ENCODE measurements around the gene MAFF. TPM values are rescaled to one million over a fixed set of nuclear protein-coding genes. Genes with fewer than 3 reads are reported as not detected.
A peak's percentile ranks its signal among the peaks of the same experiment; 100 is the strongest.

MAFF gene
- total and polyA plus RNA-seq, 4 donors: 30.0 to 57.8 (median 40.1) TPM

- ATAC-seq (ENCODE audit: insufficient read depth, low FRiP score) (no peak), DNase-seq (no peak)
- Histone ChIP-seq H3K4me3 (no peak overlapping the region), H3K36me3 (ENCODE audit: control insufficient read depth in 4 of 4, insufficient read depth in 4 of 4, low read length in 4 of 4) (peaks cover 0 to 3% (median 0%) of the 10 kb centered on the region in 4 donors), H3K27me3 (ENCODE audit: control insufficient read depth in 3 of 3, insufficient read depth in 3 of 3, low read length in 2 of 3) (no peaks in the 10 kb centered on the region), H3K27ac (ENCODE audit: low read depth in 1 of 2, low read length in 1 of 2) (no peak overlapping the region), H3K9me3 (ENCODE audit: control insufficient read depth in 4 of 4, insufficient read depth in 3 of 4, low read length in 3 of 4) (no peaks in the 10 kb centered on the region), H3K9ac (ENCODE audit: insufficient read depth in 1 of 2, low read length in 2 of 2) (no peak overlapping the region), H3K4me1 (ENCODE audit: control insufficient read depth in 5 of 5, insufficient read depth in 5 of 5, low read length in 5 of 5) (peaks cover 6 to 45% (median 15%) of the 10 kb centered on the region in 5 donors)
- no peak for TF ChIP-seq CTCF (IDR thresholded peaks at IDR 0.05; ENCODE audit: control extremely low read depth, extremely low read depth)
- 82 to 98% methylated on average over 2 of the region's 2 CpGs for WGBS, 2 donors
Measured at GRCh38 chr22:38255697-38256096, 53.9 kb downstream of the MAFF start.

- Histone ChIP-seq H3K27me3 (ENCODE audit: control insufficient read depth in 3 of 3, insufficient read depth in 3 of 3, low read length in 2 of 3) (no peaks in the 10 kb centered on the region), H3K4me3 (no peak overlapping the region), H3K9me3 (ENCODE audit: control insufficient read depth in 4 of 4, insufficient read depth in 3 of 4, low read length in 3 of 4) (no peaks in the 10 kb centered on the region), H3K4me1 (ENCODE audit: control insufficient read depth in 5 of 5, insufficient read depth in 5 of 5, low read length in 5 of 5) (peaks cover 9 to 46% (median 15%) of the 10 kb centered on the region in 5 donors), H3K9ac (ENCODE audit: insufficient read depth in 1 of 2, low read length in 2 of 2) (peak overlapping the region in 1 of 2 donors; percentile 36), H3K27ac (ENCODE audit: low read depth in 1 of 2, low read length in 1 of 2) (peak overlapping the region; percentile 41 to 68), H3K36me3 (ENCODE audit: control insufficient read depth in 4 of 4, insufficient read depth in 4 of 4, low read length in 4 of 4) (peaks cover 0 to 3% (median 0%) of the 10 kb centered on the region in 4 donors)
- no peak for TF ChIP-seq CTCF (IDR thresholded peaks at IDR 0.05; ENCODE audit: control extremely low read depth, extremely low read depth)
- ATAC-seq (ENCODE audit: insufficient read depth, low FRiP score) (no peak), DNase-seq (peak in 2 of 3 donors; percentile 64 to 78)
- 56 to 72% methylated on average over 14 of the region's 14 CpGs for WGBS, 2 donors
Measured at GRCh38 chr22:38257181-38257580, 55.4 kb downstream of the MAFF start.

- no peak for TF ChIP-seq CTCF (IDR thresholded peaks at IDR 0.05; ENCODE audit: control extremely low read depth, extremely low read depth)
- DNase-seq (peak in 2 of 3 donors; percentile 50 to 53), ATAC-seq (ENCODE audit: insufficient read depth, low FRiP score) (no peak)
- Histone ChIP-seq H3K4me1 (ENCODE audit: control insufficient read depth in 5 of 5, insufficient read depth in 5 of 5, low read length in 5 of 5) (peaks cover 9 to 46% (median 16%) of the 10 kb centered on the region in 5 donors), H3K27ac (ENCODE audit: low read depth in 1 of 2, low read length in 1 of 2) (peak overlapping the region; percentile 41 to 91), H3K4me3 (no peak overlapping the region), H3K27me3 (ENCODE audit: control insufficient read depth in 3 of 3, insufficient read depth in 3 of 3, low read length in 2 of 3) (no peaks in the 10 kb centered on the region), H3K9ac (ENCODE audit: insufficient read depth in 1 of 2, low read length in 2 of 2) (peak overlapping the region in 1 of 2 donors; percentile 36), H3K36me3 (ENCODE audit: control insufficient read depth in 4 of 4, insufficient read depth in 4 of 4, low read length in 4 of 4) (no peaks in the 10 kb centered on the region), H3K9me3 (ENCODE audit: control insufficient read depth in 4 of 4, insufficient read depth in 3 of 4, low read length in 3 of 4) (no peaks in the 10 kb centered on the region)
- 76 to 79% methylated on average over 4 of the region's 4 CpGs for WGBS, 2 donors
Measured at GRCh38 chr22:38257650-38258250, 56.0 kb downstream of the MAFF start.

Data from lung (tissue), 12 donors.